HG02759 (cell line): ENCODE data around the gene SLC25A3.

ENCODE experiments used
- ATAC-seq: cut with Tn5 transposase; IDR thresholded peaks from one replicate; pipeline ENCODE4 v1.9.1; 2021; ENCODE audit warnings: mild to moderate bottlenecking, moderate library complexity; ENCODE audit not compliant: unreplicated experiment

Gene SLC25A3

DNA sequence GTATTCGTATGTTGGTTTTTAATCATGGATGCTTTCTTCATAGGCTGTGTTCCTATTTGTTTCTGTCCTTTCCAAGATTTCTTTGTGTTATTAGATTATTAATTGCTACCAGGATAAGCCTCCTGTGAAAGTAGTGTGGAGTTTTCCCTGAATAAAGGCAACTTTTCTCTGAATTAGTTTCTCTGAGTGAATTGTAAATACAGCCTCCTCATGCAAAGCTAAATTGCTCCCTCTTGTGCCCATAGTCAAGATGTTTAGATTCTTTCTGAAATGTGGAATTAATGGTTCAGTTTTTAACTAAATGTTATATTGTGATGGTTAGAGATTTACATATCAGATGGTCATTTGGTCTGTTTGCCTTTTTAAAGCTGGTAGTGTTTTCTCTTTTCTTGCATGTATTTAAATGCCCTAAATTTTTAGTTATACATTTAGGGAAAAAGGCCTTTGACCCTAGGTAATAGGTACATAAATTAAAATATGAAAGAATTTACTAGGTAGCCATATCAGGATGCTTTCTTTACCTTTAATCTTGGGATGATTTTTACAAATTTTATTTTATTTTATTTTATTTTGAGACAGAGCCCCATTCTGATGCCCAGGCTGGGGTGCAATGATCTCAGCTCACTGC is 60.5 kb downstream of the SLC25A3 start:
- no peak for ATAC-seq
